Dendritic cell treated with granulocyte-macrophage colony-stimulating factor and Interleukin-4, amounts not matched to agents 40 ng/mL and 50 ng/mL, for 4 days (primary cell): Measurements from ENCODE around the gene CMPK2.
A peak's percentile ranks its signal among the peaks of the same experiment; 100 is the strongest.
"Not testable (repeated sequence)": the region's sequence is repeated elsewhere in the genome, so short reads cannot be mapped to it uniquely, and the experiment has no call there.

Experiments used
- H3K27ac Mint-ChIP-seq: one replicate; pipeline ENCODE4 v1.8.0; 2022; ENCODE audit warnings: mild to moderate bottlenecking, mixed read lengths
- H3K27me3 Mint-ChIP-seq: one replicate; pipeline ENCODE4 v1.8.0; 2022; ENCODE audit warnings: mild to moderate bottlenecking, mixed read lengths
- H3K36me3 Mint-ChIP-seq: one replicate; pipeline ENCODE4 v1.8.0; 2022; ENCODE audit warnings: low read depth, mixed read lengths
- H3K4me1 Mint-ChIP-seq: one replicate; pipeline ENCODE4 v1.8.0; 2022; ENCODE audit warnings: low read depth, mixed read lengths
- H3K4me3 Mint-ChIP-seq: one replicate; pipeline ENCODE4 v1.8.0; 2022; ENCODE audit warnings: mild to moderate bottlenecking, moderate library complexity, mixed read lengths
- H3K9me3 Mint-ChIP-seq: one replicate; pipeline ENCODE4 v1.8.0; 2022; ENCODE audit warnings: mixed read lengths
- intact Hi-C: fragments of 100-400 bp; cut with micrococcal nuclease; formaldehyde crosslinking; loops from one replicate; pipeline ENCODE4 v1.15.0; 2022

Gene CMPK2, protein sequence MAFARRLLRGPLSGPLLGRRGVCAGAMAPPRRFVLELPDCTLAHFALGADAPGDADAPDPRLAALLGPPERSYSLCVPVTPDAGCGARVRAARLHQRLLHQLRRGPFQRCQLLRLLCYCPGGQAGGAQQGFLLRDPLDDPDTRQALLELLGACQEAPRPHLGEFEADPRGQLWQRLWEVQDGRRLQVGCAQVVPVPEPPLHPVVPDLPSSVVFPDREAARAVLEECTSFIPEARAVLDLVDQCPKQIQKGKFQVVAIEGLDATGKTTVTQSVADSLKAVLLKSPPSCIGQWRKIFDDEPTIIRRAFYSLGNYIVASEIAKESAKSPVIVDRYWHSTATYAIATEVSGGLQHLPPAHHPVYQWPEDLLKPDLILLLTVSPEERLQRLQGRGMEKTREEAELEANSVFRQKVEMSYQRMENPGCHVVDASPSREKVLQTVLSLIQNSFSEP

DNA sequence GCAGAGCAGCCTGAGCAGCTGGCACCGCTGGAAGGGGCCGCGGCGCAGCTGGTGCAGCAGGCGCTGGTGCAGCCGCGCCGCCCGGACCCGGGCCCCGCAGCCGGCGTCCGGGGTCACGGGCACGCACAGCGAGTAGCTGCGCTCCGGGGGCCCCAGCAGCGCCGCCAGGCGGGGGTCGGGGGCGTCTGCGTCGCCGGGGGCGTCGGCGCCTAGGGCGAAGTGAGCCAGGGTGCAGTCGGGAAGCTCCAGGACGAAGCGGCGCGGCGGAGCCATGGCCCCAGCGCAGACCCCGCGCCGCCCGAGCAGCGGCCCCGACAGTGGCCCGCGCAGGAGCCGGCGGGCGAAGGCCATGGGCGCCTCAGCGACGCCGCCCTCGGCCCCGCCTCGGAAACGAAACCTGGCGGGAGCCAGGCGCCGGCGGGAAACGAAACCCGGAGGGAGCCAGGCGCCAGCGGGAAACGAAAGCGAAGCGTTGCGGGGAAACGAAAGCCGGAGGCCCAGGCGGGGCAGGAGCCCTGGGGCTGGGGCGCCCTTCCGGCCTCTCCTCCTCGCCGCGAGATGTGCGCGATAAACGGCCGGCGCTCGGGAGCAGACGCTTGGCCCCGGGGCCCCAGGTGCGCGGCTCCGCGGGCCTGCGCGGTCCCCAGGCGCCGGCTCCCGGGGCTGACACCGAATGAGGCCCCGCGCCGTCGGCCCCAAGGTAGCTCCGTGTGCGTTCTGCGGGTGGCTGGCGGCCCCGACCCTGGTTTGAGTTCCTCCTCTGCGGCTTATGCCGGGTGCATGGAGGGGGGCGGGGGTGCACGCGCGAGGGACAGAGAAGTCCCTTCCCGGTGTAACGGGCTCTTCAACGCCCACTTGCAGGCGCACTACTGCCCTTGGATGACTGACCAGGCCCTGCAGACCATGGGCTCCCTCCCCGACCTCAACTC is at the start of gene CMPK2:
Gene CMPK2, minus strand, starts transcription at position 562 of the 929 bp plus-strand sequence. Its CDS starts 211 bp downstream, at position 351.
- intact Hi-C loops: no loop called here
- no peaks in the 10 kb centered on the region for H3K27me3 Mint-ChIP-seq
- peaks cover 32% of the 10 kb centered on the region for H3K36me3 Mint-ChIP-seq
- H3K4me1 Mint-ChIP-seq: peaks cover 29% of the 10 kb centered on the region
- peak within 1 kb of the TSS; percentile 86 for H3K27ac Mint-ChIP-seq
- H3K4me3 Mint-ChIP-seq: peak within 1 kb of the TSS; percentile 86
- H3K9me3 Mint-ChIP-seq: peaks cover 14% of the 10 kb centered on the region

DNA sequence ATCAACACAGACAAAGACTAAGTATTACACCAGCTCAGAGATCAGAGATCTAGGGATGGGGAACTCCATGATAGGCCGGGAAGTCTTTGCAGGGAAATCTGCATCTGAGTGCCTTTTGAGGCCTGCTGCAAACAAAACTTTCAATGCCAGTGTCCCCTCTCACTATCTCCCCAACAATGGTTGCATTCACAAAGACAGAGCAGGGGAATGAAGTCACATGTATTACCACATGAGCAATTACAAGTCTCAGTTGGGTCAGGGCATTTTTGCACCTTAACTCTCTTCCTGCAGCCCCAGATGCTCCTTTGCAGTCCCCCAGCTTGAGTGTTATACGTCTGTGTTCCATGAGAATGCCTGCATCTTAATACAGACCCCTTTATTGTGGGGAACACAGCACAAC is 49.7 kb upstream of the CMPK2 start:
- Mint-ChIP-seq H3K4me1 (peaks cover 16% of the 10 kb centered on the region), H3K27me3 (peaks cover 19% of the 10 kb centered on the region), H3K27ac (no peak overlapping the region), H3K4me3 (no peak overlapping the region), H3K36me3 (no peaks in the 10 kb centered on the region), H3K9me3 (no peaks in the 10 kb centered on the region)
- intact Hi-C loops: loop anchor here (5.0 kb wide), 1 partner anchor 97 kb away; no protein-coding TSS in a partner anchor

DNA sequence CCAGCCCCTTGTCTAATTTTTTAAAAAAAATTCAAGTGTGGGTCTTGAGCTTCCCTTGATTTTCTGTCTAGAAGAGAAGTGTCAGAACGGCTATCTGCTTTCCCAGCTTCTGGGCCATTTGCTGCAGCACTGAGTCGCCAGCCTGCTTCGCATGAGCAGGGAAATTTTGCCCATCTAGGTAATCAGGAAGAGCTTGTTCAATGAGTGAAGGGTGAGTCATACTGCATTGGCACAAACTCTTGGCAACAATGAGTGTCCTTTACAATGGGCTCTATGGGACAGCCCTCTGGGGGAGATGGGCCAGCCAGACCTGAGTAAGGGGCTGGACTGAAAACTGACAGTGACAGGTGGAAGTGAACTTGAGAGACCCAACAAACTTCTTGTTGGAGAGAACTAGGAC is 49.1 kb upstream of the CMPK2 start:
- H3K36me3 Mint-ChIP-seq: no peaks in the 10 kb centered on the region
- no peak overlapping the region for H3K27ac Mint-ChIP-seq
- no peaks in the 10 kb centered on the region for H3K9me3 Mint-ChIP-seq
- H3K27me3 Mint-ChIP-seq: peaks cover 18% of the 10 kb centered on the region
- intact Hi-C loops: loop anchor here (5.0 kb wide), 1 partner anchor 97 kb away; no protein-coding TSS in a partner anchor
- H3K4me1 Mint-ChIP-seq: peaks cover 21% of the 10 kb centered on the region
- H3K4me3 Mint-ChIP-seq: no peak overlapping the region

DNA sequence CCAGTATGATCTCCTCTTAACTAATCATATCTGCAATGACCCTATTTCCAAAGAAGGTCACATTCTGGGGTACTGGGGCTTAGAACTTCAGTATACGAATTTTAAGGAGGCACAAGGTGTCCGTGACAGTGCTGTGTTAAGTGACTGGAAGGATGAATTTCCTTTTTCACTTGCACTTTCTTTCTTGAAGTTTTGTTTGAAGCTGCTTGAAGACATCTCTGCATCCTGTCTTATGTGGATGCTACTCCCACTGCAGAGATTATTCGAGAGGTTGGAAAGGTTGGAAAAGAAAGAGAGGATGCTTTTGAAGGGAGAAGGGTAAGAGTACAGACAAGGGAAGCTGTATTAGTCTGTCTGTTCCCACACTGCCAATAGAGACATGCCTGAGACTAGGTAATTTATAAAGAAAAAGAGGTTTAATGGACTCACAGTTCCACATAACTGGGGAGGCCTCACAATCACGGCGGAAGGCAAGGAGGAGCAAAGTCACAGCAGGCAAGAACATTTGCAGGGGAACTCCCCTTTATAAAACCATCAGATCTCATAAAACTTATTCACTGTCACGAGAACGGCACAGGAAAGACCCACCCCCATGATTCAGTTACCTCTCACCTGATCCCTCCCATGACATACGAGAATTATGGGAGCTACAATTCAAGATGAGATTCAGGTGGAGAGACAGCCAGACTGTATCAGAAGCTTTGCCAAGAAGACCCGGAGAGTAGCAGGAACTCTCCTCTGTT is 47.9 kb upstream of the CMPK2 start:
- intact Hi-C loops: no loop called here
- H3K4me1 Mint-ChIP-seq: peaks cover 18% of the 10 kb centered on the region
- H3K4me3 Mint-ChIP-seq: no peak overlapping the region
- H3K27ac Mint-ChIP-seq: no peak overlapping the region
- no peaks in the 10 kb centered on the region for H3K9me3 Mint-ChIP-seq
- H3K27me3 Mint-ChIP-seq: peaks cover 10% of the 10 kb centered on the region
- no peaks in the 10 kb centered on the region for H3K36me3 Mint-ChIP-seq

DNA sequence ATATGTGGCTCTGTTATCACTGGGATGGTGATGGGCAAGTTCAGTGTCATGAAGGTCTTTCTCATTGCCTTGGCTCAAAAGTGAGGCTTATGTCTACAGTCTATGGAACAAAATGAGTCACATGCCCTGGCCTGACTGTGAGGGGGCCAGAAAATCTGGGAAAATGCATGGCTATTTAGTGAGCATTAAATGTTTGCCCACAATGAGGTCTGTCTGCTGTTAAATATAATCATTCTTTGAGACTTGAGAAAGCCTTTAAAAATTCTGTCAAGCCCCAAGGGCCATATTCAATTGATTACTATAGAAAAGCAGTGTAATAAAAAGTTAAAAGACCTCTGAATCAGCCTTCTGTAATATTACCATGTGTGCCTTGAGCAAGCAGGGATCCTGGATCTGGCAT is 46.0 kb upstream of the CMPK2 start:
- Mint-ChIP-seq H3K4me3 (no peak overlapping the region), H3K4me1 (peaks cover 14% of the 10 kb centered on the region), H3K27me3 (peaks cover 3% of the 10 kb centered on the region), H3K9me3 (no peaks in the 10 kb centered on the region), H3K36me3 (no peaks in the 10 kb centered on the region), H3K27ac (no peak overlapping the region)
- intact Hi-C loops: no loop called here

DNA sequence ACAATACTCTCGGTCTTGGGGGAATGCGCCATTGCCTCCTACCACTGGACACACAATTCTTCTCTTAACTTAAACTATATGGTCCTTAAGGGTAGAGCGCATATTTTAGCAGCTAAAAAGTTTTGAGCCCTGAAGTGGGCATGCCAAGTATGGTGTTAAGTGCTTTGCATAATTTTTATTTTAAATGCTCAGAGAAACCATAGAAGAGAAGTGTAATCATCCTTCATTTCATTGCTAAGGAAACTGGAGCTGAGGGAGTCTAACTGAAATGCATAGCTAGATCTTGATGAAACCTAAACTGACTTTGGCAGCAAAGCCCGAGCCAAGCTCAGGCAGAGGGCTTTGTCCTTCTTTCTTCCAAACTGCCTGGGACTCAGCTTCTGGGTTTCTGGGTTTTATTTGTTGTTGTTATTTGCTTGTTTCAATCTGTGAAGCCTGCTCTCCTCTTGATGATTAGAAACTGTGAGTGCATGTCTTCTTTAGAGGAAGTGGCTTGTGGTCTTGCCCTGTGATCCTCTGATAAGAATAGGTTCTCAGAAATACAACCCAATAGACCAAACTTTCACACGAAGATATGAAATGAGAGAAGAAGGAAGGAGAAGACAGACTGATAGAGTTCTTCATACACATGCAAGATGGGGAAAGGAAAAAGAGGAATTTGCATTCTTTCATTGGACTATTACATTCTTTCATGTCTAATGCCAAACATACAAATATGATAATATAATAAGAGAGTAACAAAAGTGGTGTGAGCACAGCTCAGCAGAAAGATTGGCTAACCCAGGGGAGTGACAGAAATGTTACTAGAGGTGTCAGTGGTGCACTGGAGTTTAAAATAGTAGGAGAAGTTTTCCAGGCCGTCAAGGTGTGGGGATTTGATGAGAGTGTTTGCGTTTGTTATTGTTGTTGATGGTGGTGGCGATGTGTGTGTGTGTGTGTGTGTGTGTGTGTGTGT is 44.0 kb upstream of the CMPK2 start:
- Mint-ChIP-seq H3K36me3 (no peaks in the 10 kb centered on the region), H3K9me3 (no peaks in the 10 kb centered on the region), H3K4me1 (peaks cover 14% of the 10 kb centered on the region), H3K27me3 (peaks cover 1% of the 10 kb centered on the region), H3K27ac (no peak overlapping the region), H3K4me3 (no peak overlapping the region)
- intact Hi-C loops: no loop called here

DNA sequence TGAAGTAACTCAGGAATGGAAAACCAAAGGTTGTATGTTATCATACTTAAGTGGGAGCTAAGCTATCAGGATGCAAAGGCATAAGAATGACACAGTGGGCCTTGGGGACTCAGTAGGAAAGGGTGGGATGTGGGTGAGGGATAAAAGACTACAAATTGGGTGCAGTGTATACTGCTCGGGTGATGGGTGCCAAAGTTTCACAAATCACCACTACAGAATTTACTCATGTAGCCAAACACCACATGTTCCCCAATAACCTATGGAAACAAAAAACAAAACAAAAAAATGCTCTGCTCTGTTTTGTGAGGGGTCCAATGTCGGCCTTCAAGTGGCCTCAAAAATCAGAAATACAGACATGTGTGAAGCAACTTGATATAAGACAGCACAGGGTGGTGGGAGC is 42.6 kb upstream of the CMPK2 start:
- Mint-ChIP-seq H3K36me3 (no peaks in the 10 kb centered on the region), H3K4me1 (peaks cover 14% of the 10 kb centered on the region), H3K27me3 (no peaks in the 10 kb centered on the region), H3K9me3 (no peaks in the 10 kb centered on the region), H3K4me3 (no peak overlapping the region), H3K27ac (no peak overlapping the region)
- intact Hi-C loops: no loop called here

DNA sequence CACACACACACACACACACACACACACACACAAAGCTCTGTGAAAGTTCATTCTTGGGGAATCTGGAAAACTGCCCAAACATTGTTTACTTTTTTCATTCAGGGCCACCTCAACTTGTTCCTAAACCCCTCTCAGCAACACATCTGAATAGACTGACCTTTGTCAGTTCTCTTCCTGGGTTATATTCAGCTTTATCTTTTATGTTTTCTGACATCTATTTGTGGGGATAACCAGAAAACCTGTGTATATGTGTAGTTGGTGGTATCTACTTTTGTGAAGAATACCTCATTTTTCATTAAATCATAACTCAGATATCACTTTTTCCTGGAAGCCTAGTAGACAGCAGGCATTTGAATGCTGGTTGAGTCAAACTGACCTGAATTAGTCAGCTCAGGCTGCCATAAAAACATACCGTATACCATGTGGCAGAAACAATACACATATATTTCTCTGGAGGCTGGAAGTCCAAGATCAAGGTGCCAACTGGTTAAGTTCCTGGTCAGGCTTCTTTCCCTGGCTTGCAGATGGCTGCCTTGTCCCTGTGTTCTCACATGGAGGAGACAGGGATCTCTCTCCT is 40.5 kb upstream of the CMPK2 start:
- intact Hi-C loops: no loop called here
- Mint-ChIP-seq H3K36me3 (no peaks in the 10 kb centered on the region), H3K4me1 (peaks cover 14% of the 10 kb centered on the region), H3K27me3 (no peaks in the 10 kb centered on the region), H3K9me3 (no peaks in the 10 kb centered on the region), H3K4me3 (no peak overlapping the region), H3K27ac (no peak overlapping the region)

DNA sequence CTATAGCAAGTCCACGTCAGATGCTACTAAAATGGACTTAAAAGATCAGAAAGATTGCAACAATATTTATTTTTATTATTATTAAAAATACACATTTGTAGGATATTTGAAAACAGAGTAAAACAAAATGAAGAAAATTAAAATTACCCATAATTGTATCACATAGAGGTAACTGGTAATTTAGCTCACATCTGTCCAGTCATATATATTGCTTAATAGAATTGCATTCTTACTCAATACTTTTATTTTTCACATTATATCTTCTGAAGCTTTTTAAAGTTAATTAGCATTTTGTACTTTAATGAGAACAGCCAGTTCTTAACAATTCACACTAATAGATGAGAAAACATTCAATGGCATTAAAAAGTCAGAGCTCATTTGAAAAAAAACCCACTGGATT is 40.0 kb upstream of the CMPK2 start:
- no peaks in the 10 kb centered on the region for H3K27me3 Mint-ChIP-seq
- H3K36me3 Mint-ChIP-seq: no peaks in the 10 kb centered on the region
- no peak overlapping the region for H3K27ac Mint-ChIP-seq
- H3K9me3 Mint-ChIP-seq: no peaks in the 10 kb centered on the region
- no peak overlapping the region for H3K4me3 Mint-ChIP-seq
- H3K4me1 Mint-ChIP-seq: peaks cover 13% of the 10 kb centered on the region
- intact Hi-C loops: no loop called here

DNA sequence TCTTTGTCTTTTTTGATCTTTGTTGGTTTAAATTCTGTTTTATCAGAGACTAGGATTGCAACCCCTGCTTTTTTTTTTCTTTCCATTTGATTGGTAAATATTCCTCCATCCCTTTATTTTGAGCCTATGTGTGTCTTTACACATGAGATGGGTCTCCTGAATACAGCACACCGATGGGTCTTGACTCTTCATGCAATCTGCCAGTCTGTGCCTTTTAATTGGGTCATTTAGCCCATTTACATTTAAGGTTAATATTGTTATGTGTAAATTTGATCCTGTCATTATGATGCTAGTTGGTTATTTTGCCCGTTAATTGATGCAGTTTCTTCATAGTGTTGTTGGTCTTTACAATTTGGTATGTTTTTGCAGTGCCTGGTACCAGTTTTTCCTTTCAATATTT is 36.9 kb upstream of the CMPK2 start:
- H3K27ac Mint-ChIP-seq, H3K27me3 Mint-ChIP-seq, H3K4me3 Mint-ChIP-seq, H3K4me1 Mint-ChIP-seq, H3K9me3 Mint-ChIP-seq, H3K36me3 Mint-ChIP-seq, intact Hi-C loops: not testable (repeated sequence)

DNA sequence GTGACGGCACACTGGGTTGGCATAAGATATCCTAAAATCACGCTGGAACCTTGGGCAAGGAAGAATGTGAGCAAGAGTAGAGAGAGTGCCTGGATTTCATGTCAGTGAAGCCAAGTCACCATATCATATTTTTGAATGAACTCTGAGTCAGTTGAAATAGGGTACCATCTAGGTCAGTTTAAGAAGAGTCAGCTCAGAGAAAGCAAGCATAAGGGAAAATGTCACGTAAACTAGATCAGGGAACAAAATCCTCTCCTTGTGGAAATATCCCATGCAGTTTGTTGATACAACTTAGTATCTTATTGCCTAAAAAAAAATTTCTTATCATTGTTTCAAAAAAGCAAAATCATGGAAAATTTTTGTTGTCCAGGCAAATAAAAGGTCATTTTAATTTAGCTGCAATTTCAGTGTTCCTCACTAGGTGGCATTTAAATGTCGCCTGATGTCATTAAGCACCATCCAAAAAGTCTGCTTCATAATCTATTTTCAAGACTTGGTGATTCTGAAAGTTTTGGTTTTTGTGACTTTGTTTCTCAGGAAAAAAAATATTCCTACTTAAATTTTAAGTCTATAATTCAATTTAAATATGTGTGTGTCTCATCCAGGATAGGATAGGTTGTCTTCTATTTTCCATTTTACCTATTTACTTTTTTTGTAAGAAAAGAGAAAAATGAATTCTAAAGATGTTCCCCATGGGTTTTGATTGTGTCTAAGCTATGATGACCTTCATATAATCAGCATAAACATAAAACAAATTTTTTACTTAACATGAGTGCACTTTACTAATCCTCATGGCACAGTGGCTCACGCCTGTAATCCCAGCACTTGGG is 31.4 kb upstream of the CMPK2 start:
- H3K36me3 Mint-ChIP-seq: no peaks in the 10 kb centered on the region
- H3K4me3 Mint-ChIP-seq: no peak overlapping the region
- intact Hi-C loops: loop anchor here (1.0 kb wide), 1 partner anchor 147 kb away; no protein-coding TSS in a partner anchor
- no peaks in the 10 kb centered on the region for H3K27me3 Mint-ChIP-seq
- H3K9me3 Mint-ChIP-seq: no peaks in the 10 kb centered on the region
- H3K27ac Mint-ChIP-seq: no peak overlapping the region
- no peaks in the 10 kb centered on the region for H3K4me1 Mint-ChIP-seq

DNA sequence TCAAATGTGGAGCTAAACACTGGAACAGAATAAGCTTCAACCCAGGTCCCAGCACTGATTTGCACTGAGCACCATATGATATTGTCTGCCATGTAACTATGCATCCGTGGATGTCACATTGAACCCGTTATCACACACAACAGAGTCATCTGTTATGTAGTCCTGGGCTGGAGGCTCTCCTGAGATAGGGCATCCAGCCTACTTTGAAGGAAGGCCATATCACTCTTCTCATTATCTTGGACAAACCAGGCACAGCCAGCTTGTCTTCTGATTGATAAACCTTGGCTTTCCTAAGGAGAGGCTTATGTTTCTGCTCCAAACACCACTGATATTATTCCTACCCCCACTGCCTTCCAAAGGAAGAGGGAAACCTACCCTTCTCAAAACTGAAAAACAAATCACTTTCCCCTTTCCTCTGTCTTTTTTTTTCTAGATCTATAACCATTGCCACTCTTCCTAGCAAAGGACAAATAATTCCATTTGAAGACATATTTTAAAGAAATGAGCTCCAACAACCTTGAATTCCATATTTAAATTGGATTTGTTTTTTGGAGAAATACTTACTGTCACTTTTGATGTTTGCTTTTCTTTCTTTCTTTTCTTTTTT is 28.3 kb upstream of the CMPK2 start:
- Mint-ChIP-seq H3K27me3 (no peaks in the 10 kb centered on the region), H3K9me3 (no peaks in the 10 kb centered on the region), H3K27ac (no peak overlapping the region), H3K36me3 (no peaks in the 10 kb centered on the region), H3K4me3 (no peak overlapping the region), H3K4me1 (no peaks in the 10 kb centered on the region)
- intact Hi-C loops: no loop called here
